Heart left ventricle (tissue), 16 donors: ENCODE measurements around the gene KIRREL3. TPM values are rescaled to one million over a fixed set of nuclear protein-coding genes. Genes with fewer than 3 reads are reported as not detected.

Experiments used
- ATAC-seq, 4 donors: fragments of 200-7000 bp; cut with Tn5 transposase; one replicate each; pipeline ENCODE4 v1.9.1; 2020 to 2022; ENCODE audit warnings: moderate library complexity in 4 of 4, mild to moderate bottlenecking in 3 of 4, moderate number of reproducible peaks in 1 of 4
- DNase-seq, 5 donors: peaks; one replicate each; pipeline ENCODE4 v3.0.0-alpha.2; 2020
- H3K27ac ChIP-seq, 12 donors: fragments of 200-600 bp; sonication (generic) in 4 of 12; one replicate each; pipeline versions ENCODE4 v1.5.0 to v1.8.0; 2016 to 2022; ENCODE audit warnings: mild to moderate bottlenecking in 2 of 12
- H3K27me3 ChIP-seq, 9 donors: fragments of 200-600 bp; sonication (generic) in 2 of 9; one replicate each; pipeline versions ENCODE4 v1.5.1 to v1.8.0; 2016 to 2022; ENCODE audit warnings: mild to moderate bottlenecking in 3 of 9
- H3K36me3 ChIP-seq, 9 donors: fragments of 200-600 bp; sonication (generic) in 2 of 9; one replicate each; pipeline versions ENCODE4 v1.5.0 to v1.8.0; 2018 to 2022; ENCODE audit warnings: mild to moderate bottlenecking in 2 of 9
- H3K4me1 ChIP-seq, 12 donors: fragments of 200-600 bp; sonication (generic) in 4 of 12; one replicate each; pipeline versions ENCODE4 v1.5.0 to v1.8.0; 2016 to 2022; ENCODE audit warnings: mild to moderate bottlenecking in 3 of 12
- H3K4me3 ChIP-seq, 12 donors: fragments of 200-600 bp; sonication (generic) in 4 of 12; one replicate each; pipeline versions ENCODE4 v1.5.0 to v1.8.0; 2017 to 2022; ENCODE audit warnings: mild to moderate bottlenecking in 9 of 12, moderate library complexity in 4 of 12
- H3K9me3 ChIP-seq, 12 donors: fragments of 200-600 bp; sonication (generic) in 4 of 12; one replicate each; pipeline versions ENCODE4 v1.5.0 to v1.8.0; 2016 to 2022; ENCODE audit warnings: mild to moderate bottlenecking in 1 of 12
- POLR2A ChIP-seq, 2 donors: fragments of 450-650 bp; IDR thresholded peaks; one replicate each; pipeline ENCODE4 v1.6.1; 2017; ENCODE audit warnings: antibody characterized with exemption in 2 of 2, mild to moderate bottlenecking in 2 of 2, moderate library complexity in 2 of 2
- WGBS, 4 donors: extraction: QIAGEN DNeasy Blood & Tissue Kit in 2 of 4; methylation state at CpG; one replicate each; pipeline versions ENCODE4 v1.1.5 to v1.1.7; 2013 to 2018; 5-methylcytosine and 5-hydroxymethylcytosine counted together
- intact Hi-C, 10 donors: fragments of 100-400 bp; cut with DNase I; formaldehyde crosslinking; loops; one replicate each; pipeline versions ENCODE4 v1.11.1 to v1.14.2; 2022
- polyA plus RNA-seq, 2 donors: library from polyadenylated mRNA; stranded (reverse); fragments of 200-250 nt; gene quantifications; one replicate each; pipeline ENCODE4 v1.2.3, GENCODE V29; 2013
- total RNA-seq, 9 donors: library from RNA; depleted of rRNA in 2 of 9; stranded (reverse); fragments of >200 nt in 2 of 9; fragmentation: NEBNext Ultra II Directional in 3 of 9; extraction: Animal tissue kit (Norgen Biotek cat#: 25700) in 3 of 9; gene quantifications; one replicate each; pipeline versions ENCODE4 v1.1.0 to v1.2.4, GENCODE V29; 2016 to 2023
- TF ChIP-seq, protein P1 (sequence below), 12 donors: fragments of 200-600 bp; sonication (generic) in 4 of 12; IDR thresholded peaks; one replicate each; pipeline versions ENCODE4 v1.5.0 to v1.8.0; 2018 to 2022; ENCODE audit warnings: antibody characterized with exemption in 12 of 12, mild to moderate bottlenecking in 5 of 12
- donor health status: ischemic (EF 13 %, LVEDD 7.1; RV severe dilation, severe dysfunction).
- donor health status: healthy with polysubstance abuse.
- donor health status: DM: no; HTN: yes; CAD: no.
- donor health status: DM: no; HTN: no; CAD: no.
- donor health status: ischemic (EF 25% LVEDD 6.9; RV normal size, moderate dysfunction).
- donor health status: ischemic (EF 25% LVEDD 5.7; RV mildly dilated, moderate dysfunction).
- donor health status: healthy.
- donor health status: DM: yes; HTN: yes; CAD: no.
- donor health status: ischemic (EF 35%, LVEDD 5.7; RV mildly dilated, moderate dysfunction).
- donor health status: nonischemic (EF 11% LVEDD 7.7; RV severe dilation, severe dysfunction).
- donor health status: DM: yes; HTN: yes; CAD: no.
- donor health status: PGD.
- donor health status: ischemic (EF 29% LVEDD 5.4; RV normal size, mild dysfunction).
- donor health status: nonischemic (EF 23%, LVEDD 6.1; RV moderate dilation, normal function).

The KIRREL3 gene
- total and polyA plus RNA-seq, 11 donors = 0.08 to 1.3 (median 0.27) TPM

DNA sequence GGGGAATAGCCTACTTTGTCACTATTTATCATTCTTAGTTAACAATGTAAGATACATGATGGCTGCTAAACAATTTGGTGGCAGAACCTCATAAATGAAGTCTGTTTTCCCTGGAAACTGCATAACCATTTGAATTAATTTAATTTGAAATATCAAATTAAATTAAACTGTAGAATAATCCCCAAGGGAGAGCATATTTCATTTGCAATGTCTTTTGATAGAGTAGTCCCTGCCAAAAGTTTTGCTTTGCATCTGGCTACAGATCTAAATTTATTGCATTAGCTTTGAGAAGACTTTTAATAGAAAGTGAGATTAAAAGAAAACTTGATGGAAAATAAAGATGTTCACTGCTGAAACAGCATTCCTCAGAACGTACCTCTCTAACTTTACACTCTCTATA, 246.6 kb downstream of the KIRREL3 start:
- Histone ChIP-seq H3K27me3 (peaks cover 0 to 3% (median 0%) of the 10 kb centered on the region in 9 donors), H3K36me3 (no peaks in the 10 kb centered on the region), H3K9me3 (peaks cover 0 to 8% (median 0%) of the 10 kb centered on the region in 12 donors), H3K27ac (no peak overlapping the region), H3K4me3 (no peak overlapping the region), H3K4me1 (no peaks in the 10 kb centered on the region)
- no peak for ATAC-seq
- DNase-seq = no peak
- WGBS, 4 donors = 54 to 71% (median 59%) methylated on average over 1 of the region's 1 CpG
- TF ChIP-seq, protein P1, sequence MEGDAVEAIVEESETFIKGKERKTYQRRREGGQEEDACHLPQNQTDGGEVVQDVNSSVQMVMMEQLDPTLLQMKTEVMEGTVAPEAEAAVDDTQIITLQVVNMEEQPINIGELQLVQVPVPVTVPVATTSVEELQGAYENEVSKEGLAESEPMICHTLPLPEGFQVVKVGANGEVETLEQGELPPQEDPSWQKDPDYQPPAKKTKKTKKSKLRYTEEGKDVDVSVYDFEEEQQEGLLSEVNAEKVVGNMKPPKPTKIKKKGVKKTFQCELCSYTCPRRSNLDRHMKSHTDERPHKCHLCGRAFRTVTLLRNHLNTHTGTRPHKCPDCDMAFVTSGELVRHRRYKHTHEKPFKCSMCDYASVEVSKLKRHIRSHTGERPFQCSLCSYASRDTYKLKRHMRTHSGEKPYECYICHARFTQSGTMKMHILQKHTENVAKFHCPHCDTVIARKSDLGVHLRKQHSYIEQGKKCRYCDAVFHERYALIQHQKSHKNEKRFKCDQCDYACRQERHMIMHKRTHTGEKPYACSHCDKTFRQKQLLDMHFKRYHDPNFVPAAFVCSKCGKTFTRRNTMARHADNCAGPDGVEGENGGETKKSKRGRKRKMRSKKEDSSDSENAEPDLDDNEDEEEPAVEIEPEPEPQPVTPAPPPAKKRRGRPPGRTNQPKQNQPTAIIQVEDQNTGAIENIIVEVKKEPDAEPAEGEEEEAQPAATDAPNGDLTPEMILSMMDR (IDR thresholded peaks at IDR 0.05) = no peak
- TF ChIP-seq POLR2A (IDR thresholded peaks at IDR 0.05) = no peak
- intact Hi-C loops = no loop called here

DNA sequence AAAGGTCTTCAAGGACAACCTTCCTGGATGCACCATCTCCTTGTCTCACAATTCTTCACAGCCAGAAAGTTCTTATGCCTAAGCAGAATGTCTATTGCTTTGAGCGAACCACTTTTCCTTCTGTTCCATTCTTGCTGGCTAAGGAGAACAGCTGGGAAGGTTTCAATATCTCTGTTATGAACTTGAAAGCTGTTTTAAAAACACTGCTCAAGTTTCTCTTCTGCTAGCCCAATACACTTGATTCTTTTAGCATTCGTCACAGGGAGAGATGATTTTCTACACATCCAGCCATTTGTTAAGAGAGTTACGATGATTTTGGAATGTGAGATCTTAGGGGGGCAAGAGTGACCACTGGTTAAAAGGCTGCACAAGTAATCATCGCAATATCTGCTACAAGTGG, 249.3 kb downstream of the KIRREL3 start:
- Histone ChIP-seq H3K9me3 (peaks cover 0 to 8% (median 0%) of the 10 kb centered on the region in 12 donors), H3K36me3 (no peaks in the 10 kb centered on the region), H3K4me3 (no peak overlapping the region), H3K27ac (no peak overlapping the region), H3K4me1 (no peaks in the 10 kb centered on the region), H3K27me3 (peaks cover 0 to 3% (median 0%) of the 10 kb centered on the region in 9 donors)
- no peak for DNase-seq
- WGBS, 4 donors = 77 to 88% (median 87%) methylated on average over 4 of the region's 4 CpGs
- ATAC-seq = no peak
- intact Hi-C loops = no loop called here
- no peak for TF ChIP-seq POLR2A (IDR thresholded peaks at IDR 0.05)
- TF ChIP-seq, protein P1 (IDR thresholded peaks at IDR 0.05) = no peak

DNA sequence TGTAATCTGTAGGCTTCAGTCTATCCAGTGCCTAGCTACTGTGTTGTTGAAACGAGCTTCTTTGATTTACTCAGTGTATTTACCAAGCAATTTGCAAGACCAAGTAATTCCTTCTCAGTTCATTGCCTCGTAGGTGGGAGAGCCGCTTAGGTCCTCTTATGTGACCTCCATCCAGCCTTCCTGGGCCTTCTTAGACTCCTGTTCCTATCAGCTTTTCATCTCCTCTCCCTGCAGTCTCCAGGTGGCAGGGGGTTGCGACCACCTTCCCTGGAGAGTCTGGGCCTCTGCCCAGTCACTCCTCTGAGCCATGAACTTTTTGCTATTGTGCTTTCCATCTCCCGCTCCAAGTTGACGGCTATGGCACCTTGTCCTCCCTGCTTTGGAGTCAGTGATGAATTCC, 251.8 kb downstream of the KIRREL3 start:
- DNase-seq = no peak
- H3K4me3 ChIP-seq = no peak overlapping the region
- WGBS, 4 donors = 85 to 89% (median 86%) methylated on average over 6 of the region's 6 CpGs
- H3K27ac ChIP-seq = no peak overlapping the region
- TF ChIP-seq, protein P1 (IDR thresholded peaks at IDR 0.05) = no peak
- TF ChIP-seq POLR2A (IDR thresholded peaks at IDR 0.05) = no peak
- H3K36me3 ChIP-seq = no peaks in the 10 kb centered on the region
- H3K9me3 ChIP-seq = peaks cover 0 to 8% (median 0%) of the 10 kb centered on the region in 12 donors
- no peaks in the 10 kb centered on the region for H3K4me1 ChIP-seq
- peaks cover 0 to 6% (median 0%) of the 10 kb centered on the region in 9 donors for H3K27me3 ChIP-seq
- no peak for ATAC-seq
- intact Hi-C loops = no loop called here

DNA sequence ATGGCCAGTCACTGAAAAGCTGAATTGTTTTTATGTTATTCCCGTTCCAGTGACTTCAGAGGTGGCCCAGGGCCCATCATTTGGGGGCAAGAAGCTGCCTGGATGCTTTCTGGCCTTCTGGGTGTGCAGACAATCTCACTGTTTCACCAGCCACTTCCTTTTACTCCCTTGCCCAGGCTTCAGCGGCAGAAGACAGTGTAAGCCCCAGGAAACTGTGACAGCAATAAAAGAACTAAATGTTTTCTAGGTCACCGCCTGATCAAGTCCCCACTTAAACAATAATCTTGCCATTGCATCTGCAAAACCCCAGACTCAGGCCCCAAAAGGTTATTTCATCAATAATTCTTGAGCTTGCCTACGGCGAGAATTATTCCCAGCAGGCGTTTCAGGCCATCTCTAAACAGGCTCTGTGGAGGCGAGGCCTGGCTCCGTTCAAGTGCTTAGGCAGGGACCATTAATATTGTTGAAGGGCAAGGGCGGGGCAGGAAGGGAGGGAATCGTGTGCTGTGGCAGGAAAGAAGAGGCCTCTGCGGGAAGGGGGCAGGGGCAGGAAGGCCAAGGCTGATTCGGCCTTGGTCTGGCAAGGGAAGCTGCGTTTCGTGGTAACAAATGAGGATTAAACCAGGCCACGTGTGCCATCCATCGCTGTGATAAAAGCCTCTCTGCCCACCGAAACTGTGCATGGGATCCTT, 252.3 kb downstream of the KIRREL3 start:
- Histone ChIP-seq H3K27me3 (peaks cover 0 to 10% (median 0%) of the 10 kb centered on the region in 9 donors), H3K36me3 (no peaks in the 10 kb centered on the region), H3K27ac (no peak overlapping the region), H3K4me1 (no peaks in the 10 kb centered on the region), H3K4me3 (no peak overlapping the region), H3K9me3 (peaks cover 0 to 8% (median 0%) of the 10 kb centered on the region in 12 donors)
- intact Hi-C loops = no loop called here
- DNase-seq (no peak), ATAC-seq (no peak)
- 65 to 70% (median 66%) methylated on average over 16 to 17 of the region's 17 CpGs for WGBS, 4 donors
- TF ChIP-seq, protein P1 (IDR thresholded peaks at IDR 0.05) = no peak
- no peak for TF ChIP-seq POLR2A (IDR thresholded peaks at IDR 0.05)
